ENCODE data around the gene BMP7. TPM values are rescaled to one million over a fixed set of nuclear protein-coding genes. Genes with fewer than 3 reads are reported as not detected.

Gene BMP7
- total and polyA plus RNA-seq, 8 donors, result 0.67 to 22.4 (median 16.2) TPM

GRCh38 chr20:57147185-57147584 is 119.3 kb downstream of the BMP7 start:
- DNase-seq (no peak), ATAC-seq (no peak)
- Histone ChIP-seq H3K4me3 (no peak overlapping the region), H3K36me3 (no peaks in the 10 kb centered on the region), H3K27me3 (peaks cover 0 to 24% of the 10 kb centered on the region in 2 donors), H3K4me1 (no peaks in the 10 kb centered on the region), H3K27ac (no peak overlapping the region), H3K9me3 (no peaks in the 10 kb centered on the region)
- no peak for TF ChIP-seq CTCF (IDR thresholded peaks at IDR 0.05)
- intact Hi-C loops (cut with DNase I), result no loop called here

- TF ChIP-seq CTCF (IDR thresholded peaks at IDR 0.05), result no peak
Observed at GRCh38 chr20:57146155-57146554, 120.3 kb downstream of the BMP7 start.

GRCh38 chr20:57145089-57145631 is 121.3 kb downstream of the BMP7 start:
- Histone ChIP-seq H3K9me3 (no peaks in the 10 kb centered on the region), H3K4me3 (no peak overlapping the region), H3K27me3 (peaks cover 0 to 24% of the 10 kb centered on the region in 2 donors), H3K4me1 (no peaks in the 10 kb centered on the region), H3K36me3 (no peaks in the 10 kb centered on the region), H3K27ac (no peak overlapping the region)
- DNase-seq, result no peak
- ATAC-seq, result no peak
- intact Hi-C loops (cut with DNase I), result no loop called here
- no peak for TF ChIP-seq CTCF (IDR thresholded peaks at IDR 0.05)

More at GRCh38 chr20:57146155-57146554, 120.3 kb downstream of the BMP7 start:
- ATAC-seq (no peak), DNase-seq (no peak)
- Histone ChIP-seq H3K27me3 (peaks cover 0 to 24% of the 10 kb centered on the region in 2 donors), H3K9me3 (no peaks in the 10 kb centered on the region), H3K4me1 (no peaks in the 10 kb centered on the region), H3K27ac (no peak overlapping the region), H3K36me3 (no peaks in the 10 kb centered on the region), H3K4me3 (no peak overlapping the region)
- intact Hi-C loops (cut with DNase I), result no loop called here

- Histone ChIP-seq H3K4me3 (no peak overlapping the region), H3K27ac (no peak overlapping the region), H3K4me1 (no peaks in the 10 kb centered on the region), H3K9me3 (no peaks in the 10 kb centered on the region), H3K36me3 (no peaks in the 10 kb centered on the region), H3K27me3 (peaks cover 0 to 14% of the 10 kb centered on the region in 2 donors)
- intact Hi-C loops (cut with DNase I), result no loop called here
- DNase-seq, result no peak
- ATAC-seq, result no peak
- no peak for TF ChIP-seq CTCF (IDR thresholded peaks at IDR 0.05)
Observed at GRCh38 chr20:57143173-57143572, 123.3 kb downstream of the BMP7 start.

GRCh38 chr20:57142667-57143066 is 123.8 kb downstream of the BMP7 start:
- Histone ChIP-seq H3K27ac (no peak overlapping the region), H3K36me3 (no peaks in the 10 kb centered on the region), H3K4me3 (no peak overlapping the region), H3K4me1 (no peaks in the 10 kb centered on the region), H3K27me3 (peaks cover 0 to 10% of the 10 kb centered on the region in 2 donors), H3K9me3 (no peaks in the 10 kb centered on the region)
- DNase-seq, result no peak
- ATAC-seq, result no peak
- intact Hi-C loops (cut with DNase I), result no loop called here
- TF ChIP-seq CTCF (IDR thresholded peaks at IDR 0.05), result no peak

Data from left lung (tissue), 10 donors.